KMS-11 (cell line): Measurements from ENCODE around the gene PPARA.
A peak's percentile ranks its signal among the peaks of the same experiment; 100 is the strongest.

Experiments
- H2AFZ ChIP-seq: fragments of 200-600 bp; sonication (generic); 2 replicates; pipeline ENCODE4 v1.6.1; 2016; ENCODE audit warnings: antibody characterized with exemption, mixed run types, low read depth
- H3K27ac ChIP-seq: fragments of 200-600 bp; sonication (generic); 2 replicates; pipeline ENCODE4 v1.6.1; 2016; ENCODE audit warnings: mild to moderate bottlenecking, mixed run types
- H3K27me3 ChIP-seq: fragments of 200-600 bp; sonication (generic); 2 replicates; pipeline ENCODE4 v1.6.1; 2017; ENCODE audit warnings: mild to moderate bottlenecking, low read depth, mixed run types, moderate library complexity; ENCODE audit not compliant: insufficient read depth
- H3K36me3 ChIP-seq: fragments of 200-600 bp; sonication (generic); 2 replicates; pipeline ENCODE4 v1.6.1; 2017; ENCODE audit warnings: mild to moderate bottlenecking, mixed run types; ENCODE audit not compliant: insufficient read depth
- H3K4me1 ChIP-seq: fragments of 200-600 bp; sonication (generic); 2 replicates; pipeline ENCODE4 v1.6.1; 2016; ENCODE audit warnings: mild to moderate bottlenecking, low read depth, mixed run types; ENCODE audit not compliant: poor library complexity, severe bottlenecking
- H3K4me2 ChIP-seq: fragments of 200-600 bp; sonication (generic); 2 replicates; pipeline ENCODE4 v1.7.0; 2016; ENCODE audit warnings: mild to moderate bottlenecking, mixed run types
- H3K4me3 ChIP-seq: fragments of 200-600 bp; sonication (generic); IDR thresholded peaks from 2 replicates; pipeline ENCODE4 v1.6.1; 2017; ENCODE audit warnings: low read depth, low read length, mixed read lengths; ENCODE audit not compliant: insufficient read depth
- H3K79me2 ChIP-seq: fragments of 200-600 bp; sonication (generic); 2 replicates; pipeline ENCODE4 v1.6.1; 2016; ENCODE audit warnings: low read depth, mixed run types; ENCODE audit not compliant: insufficient read depth
- H3K9ac ChIP-seq: fragments of 200-600 bp; sonication (generic); 2 replicates; pipeline ENCODE4 v1.6.1; 2016; ENCODE audit warnings: mild to moderate bottlenecking, mixed run types
- H4K20me1 ChIP-seq: fragments of 200-600 bp; sonication (generic); 2 replicates; pipeline ENCODE4 v1.6.1; 2016; ENCODE audit warnings: mild to moderate bottlenecking, mixed run types; ENCODE audit not compliant: insufficient read depth
- CTCF ChIP-seq: fragments of 200-600 bp; sonication (generic); conservative IDR thresholded peaks from 2 replicates; pipeline ENCODE4 v1.6.1; 2017; ENCODE audit warnings: low read depth, mild to moderate bottlenecking, antibody characterized with exemption, low read length, moderate library complexity, mixed read lengths

PPARA gene

GRCh38 chr22:46119729-46120419 lies 30.5 kb upstream of the PPARA start:
- Histone ChIP-seq H2AFZ (no peak overlapping the region), H3K4me1 (peaks cover 4% of the 10 kb centered on the region), H3K27me3 (no peaks in the 10 kb centered on the region), H3K27ac (no peak overlapping the region), H3K36me3 (no peaks in the 10 kb centered on the region), H3K79me2 (no peaks in the 10 kb centered on the region), H3K4me2 (no peak overlapping the region), H4K20me1 (no peaks in the 10 kb centered on the region), H3K4me3 (no peak overlapping the region), H3K9ac (no peak overlapping the region)
- no peak for TF ChIP-seq CTCF

- H4K20me1 ChIP-seq, result no peaks in the 10 kb centered on the region
- no peak overlapping the region for H2AFZ ChIP-seq
- no peak overlapping the region for H3K4me2 ChIP-seq
These were observed 29.9 kb upstream of the PPARA start for GRCh38 chr22:46120420-46120737.

GRCh38 chr22:46121079-46121478 lies 29.2 kb upstream of the PPARA start:
- Histone ChIP-seq H3K4me3 (no peak overlapping the region), H3K27ac (no peak overlapping the region), H3K36me3 (no peaks in the 10 kb centered on the region), H3K4me1 (peaks cover 4% of the 10 kb centered on the region), H3K4me2 (no peak overlapping the region), H3K27me3 (no peaks in the 10 kb centered on the region), H2AFZ (no peak overlapping the region), H3K79me2 (no peaks in the 10 kb centered on the region), H4K20me1 (no peaks in the 10 kb centered on the region), H3K9ac (no peak overlapping the region)
- no peak for TF ChIP-seq CTCF

More at GRCh38 chr22:46120420-46120737, 29.9 kb upstream of the PPARA start:
- Histone ChIP-seq H3K4me3 (no peak overlapping the region), H3K27me3 (no peaks in the 10 kb centered on the region), H3K9ac (no peak overlapping the region), H3K4me1 (peaks cover 4% of the 10 kb centered on the region), H3K36me3 (no peaks in the 10 kb centered on the region), H3K79me2 (no peaks in the 10 kb centered on the region), H3K27ac (no peak overlapping the region)
- no peak for TF ChIP-seq CTCF

- H3K4me2 ChIP-seq, result no peak overlapping the region
- TF ChIP-seq CTCF, result no peak
- H3K4me1 ChIP-seq, result peaks cover 4% of the 10 kb centered on the region
- 0 out of 2 replicates have a peak overlapping the region, but pooled peaks have one; percentile 98 for H2AFZ ChIP-seq
- no peaks in the 10 kb centered on the region for H4K20me1 ChIP-seq
- H3K79me2 ChIP-seq, result no peaks in the 10 kb centered on the region
- H3K4me3 ChIP-seq, result no peak overlapping the region
- H3K27ac ChIP-seq, result no peak overlapping the region
- no peak overlapping the region for H3K9ac ChIP-seq
- no peaks in the 10 kb centered on the region for H3K36me3 ChIP-seq
- no peaks in the 10 kb centered on the region for H3K27me3 ChIP-seq
These were observed 28.6 kb upstream of the PPARA start for GRCh38 chr22:46121523-46122287.
